ENCODE measurements around the gene GIPC2. TPM values are rescaled to one million over a fixed set of nuclear protein-coding genes. Genes with fewer than 3 reads are reported as not detected.

The GIPC2 gene
- total and polyA plus RNA-seq, 2 donors (not counting 1 experiment from before 2014, with no cell fraction given): not detected

DNA sequence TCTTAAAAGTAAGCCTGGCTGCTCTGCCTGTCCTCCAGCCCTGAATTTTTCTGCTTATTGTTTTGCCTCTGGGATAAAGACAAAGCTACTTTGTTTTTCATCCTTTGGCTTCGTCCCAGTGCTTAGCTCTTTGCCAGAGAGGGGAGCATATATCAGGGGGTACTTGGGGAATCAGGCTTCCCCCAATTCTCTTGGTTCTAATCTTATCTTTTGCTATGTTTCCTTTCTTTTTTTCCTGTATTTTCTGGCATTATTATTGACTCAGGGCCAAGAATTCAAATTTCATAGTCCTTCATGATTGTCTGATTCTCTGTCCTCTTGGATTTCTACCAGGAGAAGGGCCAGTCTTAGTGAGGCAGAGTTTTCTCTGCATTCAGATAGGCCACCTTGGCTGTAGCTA is 51.2 kb downstream of the GIPC2 start:
- Histone ChIP-seq H3K9ac (ENCODE audit: low read length) (no peak overlapping the region), H3K9me3 (ENCODE audit: control extremely low read depth in 1 of 3, control insufficient read depth in 2 of 3, insufficient read depth in 1 of 3, low read length in 2 of 3) (no peaks in the 10 kb centered on the region), H4K20me1 (ENCODE audit: control insufficient read depth, insufficient read depth, low read length, poor library complexity, severe bottlenecking) (no peaks in the 10 kb centered on the region), H3K36me3 (replicated peaks in 1 of 2; ENCODE audit: control extremely low read depth in 1 of 2, control insufficient read depth in 1 of 2, extremely low read depth in 1 of 2, insufficient read depth in 2 of 2, low read length in 1 of 2) (no peaks in the 10 kb centered on the region), H3K79me2 (ENCODE audit: control insufficient read depth, insufficient read depth, low read length) (no peaks in the 10 kb centered on the region), H3K27ac (ENCODE audit: low read length in 2 of 2) (no peak overlapping the region), H3K4me3 (ENCODE audit: control extremely low read depth in 1 of 5, extremely low read depth in 1 of 5, insufficient read depth in 1 of 5, low read depth in 2 of 5, low read length in 4 of 5) (no peak overlapping the region), H3K27me3 (replicated peaks in 1 of 4; ENCODE audit: control extremely low read depth in 1 of 4, control insufficient read depth in 3 of 4, insufficient read depth in 4 of 4, low read length in 3 of 4) (no peaks in the 10 kb centered on the region), H2AFZ (ENCODE audit: insufficient read depth, low read depth, low read length, poor library complexity, severe bottlenecking) (no peak overlapping the region), H3K4me1 (ENCODE audit: control insufficient read depth in 2 of 2, insufficient read depth in 2 of 2, low read length in 2 of 2) (no peaks in the 10 kb centered on the region), H3K4me2 (replicated peaks; ENCODE audit: low read depth, low read length, poor library complexity, severe bottlenecking) (no peak overlapping the region)
- Mint-ChIP-seq H3K4me3 (no peak overlapping the region), H3K9me3 (ENCODE audit: insufficient read depth) (no peaks in the 10 kb centered on the region), H3K4me1 (no peaks in the 10 kb centered on the region), H3K27ac (no peak overlapping the region), H3K27me3 (peaks cover 8% of the 10 kb centered on the region)
- CTCF ChIA-PET: no interaction called here
- POLR2A ChIA-PET: no interaction called here
- TF ChIP-seq EZH2 (IDR thresholded peaks at IDR 0.05; ENCODE audit: borderline replicate concordance, insufficient read depth, low read depth, low read length, poor library complexity, severe bottlenecking) (no peak), CTCF (IDR thresholded peaks at IDR 0.05) (no peak)
- intact Hi-C loops (cut with micrococcal nuclease): no loop called here
- DNase-seq (no peak), ATAC-seq (ENCODE audit: low read depth) (no peak)
- WGBS (ENCODE audit: insufficient coverage): no CpG with 5 or more reads among the region's 1 CpG

DNA sequence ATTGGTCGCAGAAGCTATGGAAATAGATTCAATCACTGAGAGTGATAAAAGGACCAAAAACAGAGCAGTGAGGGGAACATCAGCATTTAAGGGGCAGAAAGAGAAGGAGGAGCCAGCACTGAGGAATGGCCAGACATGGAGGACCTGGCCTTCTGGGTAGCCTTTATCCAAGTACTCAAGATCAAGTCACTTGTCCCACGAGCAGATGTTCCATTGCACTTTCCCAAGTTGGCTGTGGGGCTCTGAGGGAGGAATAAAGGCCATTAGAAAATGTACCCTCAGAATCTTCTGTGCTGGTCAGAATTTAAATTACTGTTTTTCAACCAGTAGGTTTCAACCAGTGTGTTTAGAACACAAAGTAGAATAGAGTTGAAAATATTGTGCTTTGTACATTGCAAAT is 55.3 kb downstream of the GIPC2 start:
- POLR2A ChIA-PET: no interaction called here
- ATAC-seq (ENCODE audit: low read depth): no peak
- H3K4me3 Mint-ChIP-seq: no peak overlapping the region
- Histone ChIP-seq H3K79me2 (ENCODE audit: control insufficient read depth, insufficient read depth, low read length) (no peaks in the 10 kb centered on the region), H3K9me3 (ENCODE audit: control extremely low read depth in 1 of 3, control insufficient read depth in 2 of 3, insufficient read depth in 1 of 3, low read length in 2 of 3) (no peaks in the 10 kb centered on the region), H4K20me1 (ENCODE audit: control insufficient read depth, insufficient read depth, low read length, poor library complexity, severe bottlenecking) (no peaks in the 10 kb centered on the region), H3K27me3 (replicated peaks in 1 of 4; ENCODE audit: control extremely low read depth in 1 of 4, control insufficient read depth in 3 of 4, insufficient read depth in 4 of 4, low read length in 3 of 4) (no peaks in the 10 kb centered on the region), H3K4me2 (replicated peaks; ENCODE audit: low read depth, low read length, poor library complexity, severe bottlenecking) (no peak overlapping the region), H3K27ac (ENCODE audit: low read length in 2 of 2) (no peak overlapping the region), H3K36me3 (replicated peaks in 1 of 2; ENCODE audit: control extremely low read depth in 1 of 2, control insufficient read depth in 1 of 2, extremely low read depth in 1 of 2, insufficient read depth in 2 of 2, low read length in 1 of 2) (no peaks in the 10 kb centered on the region), H3K4me3 (ENCODE audit: control extremely low read depth in 1 of 5, extremely low read depth in 1 of 5, insufficient read depth in 1 of 5, low read depth in 2 of 5, low read length in 4 of 5) (no peak overlapping the region), H3K4me1 (ENCODE audit: control insufficient read depth in 2 of 2, insufficient read depth in 2 of 2, low read length in 2 of 2) (no peaks in the 10 kb centered on the region), H2AFZ (ENCODE audit: insufficient read depth, low read depth, low read length, poor library complexity, severe bottlenecking) (no peak overlapping the region), H3K9ac (ENCODE audit: low read length) (no peak overlapping the region)
- TF ChIP-seq EZH2 (IDR thresholded peaks at IDR 0.05; ENCODE audit: borderline replicate concordance, insufficient read depth, low read depth, low read length, poor library complexity, severe bottlenecking) (no peak), CTCF (IDR thresholded peaks at IDR 0.05) (no peak)
- intact Hi-C loops (cut with micrococcal nuclease): no loop called here
- H3K4me1 Mint-ChIP-seq: no peaks in the 10 kb centered on the region
- no peak overlapping the region for H3K27ac Mint-ChIP-seq
- WGBS (ENCODE audit: insufficient coverage): 100% methylated on average over 1 of the region's 2 CpGs
- CTCF ChIA-PET: interaction anchor here (2.8 kb wide), 1 partner anchor 13 kb away, joined by 10 read pairs; no protein-coding TSS in a partner anchor
- no peak for DNase-seq
- no peaks in the 10 kb centered on the region for H3K9me3 Mint-ChIP-seq (ENCODE audit: insufficient read depth)
- H3K27me3 Mint-ChIP-seq: peaks cover 15% of the 10 kb centered on the region

Data from B cell (primary cell).